A673 (cell line): ENCODE results near the gene PSMB11. TPM values are rescaled to one million over a fixed set of nuclear protein-coding genes. Genes with fewer than 3 reads are reported as not detected.

Experiments used
- BruUV-seq: library from RNA; stranded (reverse); fragments of 400-500 nt; replicated peaks from 2 replicates; lab custom pipeline; 2021; lab: Mats Ljungman, UMichigan
- CTCF ChIA-PET: fragments of 300-600 bp; sonication (Branson Sonifier 250); formaldehyde crosslinking; loops from one replicate; lab custom pipeline; 2022; ENCODE audit warnings: antibody characterized with exemption; lab: Charles Lee
- POLR2A ChIA-PET: fragments of 300-600 bp; sonication (Branson Sonifier 250); formaldehyde crosslinking; loops from one replicate; lab custom pipeline; 2022; ENCODE audit warnings: antibody characterized with exemption; ENCODE audit not compliant: low non-redundant PET; lab: Charles Lee
- DNase-seq: peaks from one replicate; pipeline ENCODE4 v3.0.0-alpha.2; 2015; ENCODE audit warnings: low spot score
- H3K27ac ChIP-seq: fragments of 200-600 bp; sonication (generic); 2 replicates; pipeline ENCODE4 v1.5.1; 2016; ENCODE audit warnings: mixed run types, low read depth, mild to moderate bottlenecking, mixed read lengths, antibody characterized with exemption, low read length; ENCODE audit not compliant: poor library complexity, severe bottlenecking
- H3K27me3 ChIP-seq: fragments of 200-600 bp; sonication (generic); replicated peaks from 2 replicates; pipeline ENCODE4 v1.6.1; 2017; ENCODE audit warnings: mixed run types, low read depth, mild to moderate bottlenecking, mixed read lengths, antibody characterized with exemption, low read length; ENCODE audit not compliant: insufficient read depth, poor library complexity
- H3K36me3 ChIP-seq: fragments of 200-600 bp; sonication (generic); 2 replicates; pipeline ENCODE4 v1.6.1; 2016; ENCODE audit warnings: mixed run types, mild to moderate bottlenecking, mixed read lengths, antibody characterized with exemption, low read length; ENCODE audit not compliant: insufficient read depth, poor library complexity, severe bottlenecking
- H3K4me1 ChIP-seq: fragments of 200-600 bp; sonication (generic); 2 replicates; pipeline ENCODE4 v1.6.1; 2017; ENCODE audit warnings: mixed run types, mild to moderate bottlenecking, mixed read lengths, antibody characterized with exemption, low read length; ENCODE audit not compliant: insufficient read depth, poor library complexity, severe bottlenecking
- H3K4me3 ChIP-seq: fragments of 200-600 bp; sonication (generic); 2 replicates; pipeline ENCODE4 v1.5.1; 2016; ENCODE audit warnings: low read depth, mixed run types, mild to moderate bottlenecking, mixed read lengths, low read length; ENCODE audit not compliant: poor library complexity, severe bottlenecking
- H3K9me3 ChIP-seq: fragments of 200-600 bp; sonication (generic); 2 replicates; pipeline ENCODE4 v1.6.1; 2016; ENCODE audit warnings: mixed run types, low read depth, mild to moderate bottlenecking, mixed read lengths, antibody characterized with exemption, low read length; ENCODE audit not compliant: poor library complexity, severe bottlenecking
- EZH2 ChIP-seq: fragments of 200-600 bp; sonication (generic); IDR thresholded peaks from 2 replicates; pipeline ENCODE4 v1.6.1; 2017; ENCODE audit warnings: borderline replicate concordance, low read depth, mild to moderate bottlenecking, mixed read lengths, antibody characterized with exemption, low read length; ENCODE audit not compliant: poor library complexity, severe bottlenecking
- intact Hi-C: fragments of 100-400 bp; cut with micrococcal nuclease; formaldehyde crosslinking; loops from one replicate; pipeline ENCODE4 v1.10.0; 2022; ENCODE audit not compliant: unreplicated experiment
- total RNA-seq: library from RNA; stranded (reverse); gene quantifications from 2 replicates; pipeline ENCODE4 v1.2.3, GENCODE V29; 2021
- TF ChIP-seq, protein P1 (sequence below): fragments of 300-800, 200-600 bp; sonication (generic); conservative IDR thresholded peaks from 2 replicates; pipeline ENCODE4 v1.5.1; 2017; ENCODE audit warnings: low read depth, mild to moderate bottlenecking, antibody characterized with exemption, low read length, moderate library complexity, mixed read lengths

PSMB11 gene
- total RNA-seq, 1 experiment from 2014 or later: not detected

DNA sequence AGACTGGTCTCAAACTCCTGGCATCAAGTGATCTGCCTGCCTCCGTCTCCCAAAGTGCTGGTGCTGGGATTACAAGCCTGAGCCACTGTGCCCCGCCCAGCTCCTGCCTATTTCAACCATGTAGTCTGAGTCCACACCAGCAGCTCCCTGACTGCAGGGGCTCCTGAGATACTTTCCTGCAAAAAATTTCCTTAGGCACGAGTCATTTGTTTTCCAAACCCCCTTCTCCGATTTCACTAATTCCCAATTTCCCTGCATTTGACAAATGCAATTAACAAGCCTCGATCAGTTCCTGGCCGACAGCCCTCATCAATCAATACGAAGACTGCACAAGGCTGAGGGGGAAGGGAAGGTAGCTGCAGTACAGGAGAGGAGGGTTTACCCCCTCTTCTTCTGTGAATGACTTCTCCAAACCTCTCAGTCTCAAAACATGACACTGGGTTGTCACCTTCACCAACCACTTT lies 17.4 kb upstream of the PSMB11 start:
- DNase-seq: peak; percentile 75
- Histone ChIP-seq H3K9me3 (no peaks in the 10 kb centered on the region), H3K36me3 (peaks cover 31% of the 10 kb centered on the region), H3K27ac (peak overlapping the region; percentile 95), H3K4me1 (peaks cover 80% of the 10 kb centered on the region), H3K27me3 (no peaks in the 10 kb centered on the region), H3K4me3 (no peak overlapping the region)
- ChIA-PET POLR2A (interaction anchor here (2.2 kb wide), 1 partner anchor 18 kb away, joined by 22 read pairs; no protein-coding TSS in a partner anchor), CTCF (interaction anchor here (0.8 to 2.0 kb wide), 3 partner anchors 18 to 32 kb away, joined by 3 to 13 read pairs (median 6); no protein-coding TSS in a partner anchor)
- no peak for TF ChIP-seq EZH2
- TF ChIP-seq, protein P1, sequence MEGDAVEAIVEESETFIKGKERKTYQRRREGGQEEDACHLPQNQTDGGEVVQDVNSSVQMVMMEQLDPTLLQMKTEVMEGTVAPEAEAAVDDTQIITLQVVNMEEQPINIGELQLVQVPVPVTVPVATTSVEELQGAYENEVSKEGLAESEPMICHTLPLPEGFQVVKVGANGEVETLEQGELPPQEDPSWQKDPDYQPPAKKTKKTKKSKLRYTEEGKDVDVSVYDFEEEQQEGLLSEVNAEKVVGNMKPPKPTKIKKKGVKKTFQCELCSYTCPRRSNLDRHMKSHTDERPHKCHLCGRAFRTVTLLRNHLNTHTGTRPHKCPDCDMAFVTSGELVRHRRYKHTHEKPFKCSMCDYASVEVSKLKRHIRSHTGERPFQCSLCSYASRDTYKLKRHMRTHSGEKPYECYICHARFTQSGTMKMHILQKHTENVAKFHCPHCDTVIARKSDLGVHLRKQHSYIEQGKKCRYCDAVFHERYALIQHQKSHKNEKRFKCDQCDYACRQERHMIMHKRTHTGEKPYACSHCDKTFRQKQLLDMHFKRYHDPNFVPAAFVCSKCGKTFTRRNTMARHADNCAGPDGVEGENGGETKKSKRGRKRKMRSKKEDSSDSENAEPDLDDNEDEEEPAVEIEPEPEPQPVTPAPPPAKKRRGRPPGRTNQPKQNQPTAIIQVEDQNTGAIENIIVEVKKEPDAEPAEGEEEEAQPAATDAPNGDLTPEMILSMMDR: no peak
- no TSS peak for BruUV-seq
- intact Hi-C loops: no loop called here

DNA sequence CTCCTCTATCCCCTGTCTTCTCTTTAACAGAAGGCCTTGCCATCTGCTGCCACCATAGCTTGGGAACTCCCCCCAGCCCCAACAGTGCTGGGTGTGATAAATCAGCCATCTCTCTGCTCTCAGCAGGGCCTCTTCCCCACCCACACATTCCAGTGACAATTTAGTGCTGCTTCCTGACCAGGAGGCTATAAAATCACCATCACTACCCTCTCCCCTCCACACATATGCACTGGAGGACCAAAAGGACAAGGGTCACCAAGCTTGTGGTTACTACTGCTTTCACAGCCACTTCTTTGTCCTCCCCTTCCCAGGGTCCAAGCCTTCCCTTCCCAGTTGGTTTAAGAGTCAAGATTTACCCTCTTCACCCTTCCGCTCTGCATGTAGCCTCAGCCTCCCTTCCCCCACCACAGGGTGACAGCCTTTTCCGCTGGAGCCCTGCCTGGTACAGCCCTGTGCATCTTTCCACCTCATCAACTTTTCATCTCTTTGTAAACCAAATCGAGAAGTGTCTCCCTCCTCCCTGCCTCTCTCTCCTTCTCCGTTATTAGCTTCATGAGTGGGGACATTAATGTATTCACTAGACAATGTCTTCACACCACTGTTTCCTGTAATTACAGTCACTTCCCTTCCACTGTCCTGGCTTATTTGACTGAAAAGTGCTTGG lies 16.7 kb upstream of the PSMB11 start:
- Histone ChIP-seq H3K27me3 (no peaks in the 10 kb centered on the region), H3K4me1 (peaks cover 80% of the 10 kb centered on the region), H3K9me3 (no peaks in the 10 kb centered on the region), H3K4me3 (no peak overlapping the region), H3K27ac (peak overlapping the region; percentile 95), H3K36me3 (peaks cover 33% of the 10 kb centered on the region)
- intact Hi-C loops: no loop called here
- DNase-seq: peak; percentile 98
- POLR2A ChIA-PET: interaction anchor here (0.5 to 2.2 kb wide), 2 partner anchors 15 to 18 kb away, joined by 8 to 22 read pairs; no protein-coding TSS in a partner anchor
- CTCF ChIA-PET: interaction anchor here (0.8 to 2.0 kb wide), 5 partner anchors 18 to 44 kb away, joined by 3 to 13 read pairs (median 6); no protein-coding TSS in a partner anchor
- TF ChIP-seq, protein P1: no peak
- TF ChIP-seq EZH2: no peak
- no TSS peak for BruUV-seq

DNA sequence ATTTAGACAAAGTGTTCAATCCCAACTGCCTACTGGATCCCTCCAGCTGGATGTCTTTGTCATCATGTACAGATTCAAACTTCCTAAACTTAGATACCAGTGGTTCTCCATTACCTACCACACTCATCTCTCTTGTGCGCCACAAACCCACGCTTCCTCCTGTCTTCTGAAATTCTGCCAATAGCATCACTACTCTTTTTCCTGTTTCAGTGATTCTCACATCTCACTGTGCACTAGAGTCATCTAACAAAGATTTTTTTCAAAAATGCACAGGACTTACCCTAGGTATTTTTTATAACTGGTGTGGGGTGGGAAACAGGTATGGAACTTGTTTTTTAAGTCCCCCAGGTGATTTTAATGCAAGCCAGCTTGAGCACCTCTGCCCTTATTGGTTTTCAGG lies 13.2 kb upstream of the PSMB11 start:
- Histone ChIP-seq H3K27ac (peak overlapping the region; percentile 45), H3K4me1 (peaks cover 55% of the 10 kb centered on the region), H3K27me3 (no peaks in the 10 kb centered on the region), H3K36me3 (peaks cover 66% of the 10 kb centered on the region), H3K4me3 (no peak overlapping the region), H3K9me3 (no peaks in the 10 kb centered on the region)
- BruUV-seq: no TSS peak
- intact Hi-C loops: no loop called here
- CTCF ChIA-PET: no interaction called here
- DNase-seq: no peak
- POLR2A ChIA-PET: interaction anchor here (0.7 kb wide), 1 partner anchor 14 kb away, joined by 3 read pairs; no protein-coding TSS in a partner anchor
- TF ChIP-seq, protein P1: no peak
- TF ChIP-seq EZH2: no peak
